ENCODE data around the gene GARS1.

DNA sequence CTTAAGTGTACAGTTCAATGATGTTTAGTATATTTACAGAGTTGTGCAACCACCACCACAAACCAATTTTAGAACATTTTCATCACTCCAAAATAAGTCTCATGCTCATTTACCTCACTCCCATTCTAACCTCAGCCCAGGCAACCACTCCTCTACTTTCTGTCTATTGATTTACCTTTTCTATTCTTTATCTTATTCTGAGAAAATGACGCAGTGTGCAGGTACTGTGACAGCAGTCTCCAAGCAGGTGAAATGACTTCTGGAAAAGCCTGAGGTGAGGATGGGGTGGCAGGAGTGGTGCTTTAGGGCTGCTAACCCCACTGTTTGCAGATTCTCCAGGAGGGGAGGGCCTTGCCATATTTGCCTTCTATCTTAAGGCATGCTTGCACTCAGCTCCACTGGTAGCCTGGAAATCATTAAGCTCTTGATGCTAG, 39.5 kb downstream of the GARS1 start:
- TF ChIP-seq POLR2A (IDR thresholded peaks at IDR 0.05) (no peak), POLR2AphosphoS5 (IDR thresholded peaks at IDR 0.05) (no peak), EP300 (IDR thresholded peaks at IDR 0.05) (no peak)
- TF ChIP-seq, protein P1, sequence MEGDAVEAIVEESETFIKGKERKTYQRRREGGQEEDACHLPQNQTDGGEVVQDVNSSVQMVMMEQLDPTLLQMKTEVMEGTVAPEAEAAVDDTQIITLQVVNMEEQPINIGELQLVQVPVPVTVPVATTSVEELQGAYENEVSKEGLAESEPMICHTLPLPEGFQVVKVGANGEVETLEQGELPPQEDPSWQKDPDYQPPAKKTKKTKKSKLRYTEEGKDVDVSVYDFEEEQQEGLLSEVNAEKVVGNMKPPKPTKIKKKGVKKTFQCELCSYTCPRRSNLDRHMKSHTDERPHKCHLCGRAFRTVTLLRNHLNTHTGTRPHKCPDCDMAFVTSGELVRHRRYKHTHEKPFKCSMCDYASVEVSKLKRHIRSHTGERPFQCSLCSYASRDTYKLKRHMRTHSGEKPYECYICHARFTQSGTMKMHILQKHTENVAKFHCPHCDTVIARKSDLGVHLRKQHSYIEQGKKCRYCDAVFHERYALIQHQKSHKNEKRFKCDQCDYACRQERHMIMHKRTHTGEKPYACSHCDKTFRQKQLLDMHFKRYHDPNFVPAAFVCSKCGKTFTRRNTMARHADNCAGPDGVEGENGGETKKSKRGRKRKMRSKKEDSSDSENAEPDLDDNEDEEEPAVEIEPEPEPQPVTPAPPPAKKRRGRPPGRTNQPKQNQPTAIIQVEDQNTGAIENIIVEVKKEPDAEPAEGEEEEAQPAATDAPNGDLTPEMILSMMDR (IDR thresholded peaks at IDR 0.05) = no peak

Data from sigmoid colon (tissue), 4 donors.